SK-N-SH (cell line): ENCODE results near the gene WDR83.

Experiments used
- EP300 ChIP-seq, 2 experiments: IDR thresholded peaks; 2 replicates each; pipeline versions ENCODE4 v1.4.0 to v1.6.1; 2012; ENCODE audit warnings: borderline replicate concordance in 1 of 2, low read depth in 1 of 2, low read length in 1 of 2
- GABPA ChIP-seq: IDR thresholded peaks from 2 replicates; pipeline ENCODE4 v1.4.0; 2012; ENCODE audit warnings: low read depth, mild to moderate bottlenecking
- JUND ChIP-seq: IDR thresholded peaks from 2 replicates; pipeline ENCODE4 v1.4.0; 2012
- MEF2A ChIP-seq: IDR thresholded peaks from 2 replicates; pipeline ENCODE4 v1.4.0; 2012; ENCODE audit warnings: low read depth, borderline replicate concordance
- MXI1 ChIP-seq: IDR thresholded peaks from 2 replicates; pipeline ENCODE4 v1.6.1; 2012; ENCODE audit warnings: mild to moderate bottlenecking, low read depth, low read length, improper control_type of control experiment
- POLR2AphosphoS5 ChIP-seq: IDR thresholded peaks from 2 replicates; pipeline ENCODE4 v1.6.1; 2012; ENCODE audit warnings: low read depth, low read length
- RAD21 ChIP-seq: IDR thresholded peaks from 2 replicates; pipeline ENCODE4 v1.6.1; 2012; ENCODE audit warnings: mild to moderate bottlenecking, low read length
- RCOR1 ChIP-seq: fragments of 150-350 bp; IDR thresholded peaks from 2 replicates; pipeline ENCODE4 v1.6.1; 2017; ENCODE audit warnings: antibody characterized with exemption, low read length
- RXRA ChIP-seq: IDR thresholded peaks from 2 replicates; pipeline ENCODE4 v1.4.0; 2012; ENCODE audit warnings: low read depth, mild to moderate bottlenecking, borderline replicate concordance
- SIN3A ChIP-seq: IDR thresholded peaks from 2 replicates; pipeline ENCODE4 v1.6.1; 2012; ENCODE audit warnings: low read depth, mild to moderate bottlenecking, low read length, moderate library complexity, borderline replicate concordance
- TAF1 ChIP-seq: IDR thresholded peaks from 2 replicates; pipeline ENCODE4 v1.6.1; 2012; ENCODE audit warnings: low read depth, mild to moderate bottlenecking, low read length, moderate library complexity, borderline replicate concordance
- TF ChIP-seq, protein P1 (sequence below): fragments of 200-600 bp; sonication (generic); IDR thresholded peaks from 2 replicates; pipeline ENCODE4 v1.6.1; 2017; ENCODE audit warnings: antibody characterized with exemption, mild to moderate bottlenecking, moderate library complexity
- TF ChIP-seq, protein P2 (sequence below): IDR thresholded peaks from 2 replicates; pipeline ENCODE4 v1.4.0; 2012; ENCODE audit warnings: low read depth
- TF ChIP-seq, protein P3 (sequence below): IDR thresholded peaks from 2 replicates; pipeline ENCODE4 v1.4.0; 2012; ENCODE audit warnings: low read depth, borderline replicate concordance

DNA sequence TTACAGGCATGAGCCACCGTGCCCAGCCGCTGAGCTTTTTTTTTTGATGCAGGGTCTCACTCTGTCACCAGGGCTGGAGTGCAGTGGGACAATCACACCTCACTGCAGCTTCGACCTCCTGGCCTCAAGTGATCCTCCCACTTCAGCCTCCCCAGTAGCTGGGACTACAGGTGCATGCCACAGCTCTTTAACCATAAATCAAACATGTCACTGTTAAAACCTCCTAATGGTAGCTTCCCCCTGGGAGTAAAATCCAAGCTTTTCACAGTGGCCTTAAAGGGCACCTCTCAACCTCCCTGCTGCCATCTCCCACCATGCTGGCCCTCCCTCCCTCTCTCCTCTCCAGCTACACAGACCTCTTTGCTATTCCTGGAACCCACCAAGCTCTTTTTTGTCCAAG, 19.2 kb downstream of the WDR83 start:
- TF ChIP-seq EP300 (IDR thresholded peaks at IDR 0.05; ENCODE audit: borderline replicate concordance in 1 of 2, low read depth in 1 of 2, low read length in 1 of 2) (no peak), SIN3A (no peak), POLR2AphosphoS5 (no peak), RXRA (no peak), TAF1 (no peak), MXI1 (no peak), RCOR1 (no peak), MEF2A (no peak), GABPA (no peak), JUND (no peak), RAD21 (no peak)
- TF ChIP-seq, protein P1, sequence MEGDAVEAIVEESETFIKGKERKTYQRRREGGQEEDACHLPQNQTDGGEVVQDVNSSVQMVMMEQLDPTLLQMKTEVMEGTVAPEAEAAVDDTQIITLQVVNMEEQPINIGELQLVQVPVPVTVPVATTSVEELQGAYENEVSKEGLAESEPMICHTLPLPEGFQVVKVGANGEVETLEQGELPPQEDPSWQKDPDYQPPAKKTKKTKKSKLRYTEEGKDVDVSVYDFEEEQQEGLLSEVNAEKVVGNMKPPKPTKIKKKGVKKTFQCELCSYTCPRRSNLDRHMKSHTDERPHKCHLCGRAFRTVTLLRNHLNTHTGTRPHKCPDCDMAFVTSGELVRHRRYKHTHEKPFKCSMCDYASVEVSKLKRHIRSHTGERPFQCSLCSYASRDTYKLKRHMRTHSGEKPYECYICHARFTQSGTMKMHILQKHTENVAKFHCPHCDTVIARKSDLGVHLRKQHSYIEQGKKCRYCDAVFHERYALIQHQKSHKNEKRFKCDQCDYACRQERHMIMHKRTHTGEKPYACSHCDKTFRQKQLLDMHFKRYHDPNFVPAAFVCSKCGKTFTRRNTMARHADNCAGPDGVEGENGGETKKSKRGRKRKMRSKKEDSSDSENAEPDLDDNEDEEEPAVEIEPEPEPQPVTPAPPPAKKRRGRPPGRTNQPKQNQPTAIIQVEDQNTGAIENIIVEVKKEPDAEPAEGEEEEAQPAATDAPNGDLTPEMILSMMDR, result no peak
- TF ChIP-seq, protein P2, sequence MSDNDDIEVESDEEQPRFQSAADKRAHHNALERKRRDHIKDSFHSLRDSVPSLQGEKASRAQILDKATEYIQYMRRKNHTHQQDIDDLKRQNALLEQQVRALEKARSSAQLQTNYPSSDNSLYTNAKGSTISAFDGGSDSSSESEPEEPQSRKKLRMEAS, result no peak
- TF ChIP-seq, protein P3, sequence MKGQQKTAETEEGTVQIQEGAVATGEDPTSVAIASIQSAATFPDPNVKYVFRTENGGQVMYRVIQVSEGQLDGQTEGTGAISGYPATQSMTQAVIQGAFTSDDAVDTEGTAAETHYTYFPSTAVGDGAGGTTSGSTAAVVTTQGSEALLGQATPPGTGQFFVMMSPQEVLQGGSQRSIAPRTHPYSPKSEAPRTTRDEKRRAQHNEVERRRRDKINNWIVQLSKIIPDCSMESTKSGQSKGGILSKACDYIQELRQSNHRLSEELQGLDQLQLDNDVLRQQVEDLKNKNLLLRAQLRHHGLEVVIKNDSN, result no peak
